SIG-M5 treated with dmso at 0.1 percent for 504 hours (cell line): ENCODE measurements around the gene PABPN1.

Experiments used
- DNase-seq: peaks from one replicate; lab custom pipeline; 2025; ENCODE audit not compliant: unreplicated experiment; lab: John Stamatoyannopoulos, UW

The PABPN1 gene

GRCh38 chr14:23357261-23357660 is 36.0 kb downstream of the PABPN1 start:
- no peak for DNase-seq

- no peak for DNase-seq
Measured at GRCh38 chr14:23358042-23358441, 36.8 kb downstream of the PABPN1 start.

- DNase-seq, result no peak
Measured at GRCh38 chr14:23358553-23359166, 37.4 kb downstream of the PABPN1 start.

GRCh38 chr14:23359167-23359626 is 37.9 kb downstream of the PABPN1 start:
- no peak for DNase-seq

- DNase-seq, result no peak
Measured at GRCh38 chr14:23359722-23360447, 38.6 kb downstream of the PABPN1 start.

- DNase-seq, result no peak
Measured at GRCh38 chr14:23360496-23360895, 39.2 kb downstream of the PABPN1 start.

- no peak for DNase-seq
Measured at GRCh38 chr14:23361320-23361719, 40.1 kb downstream of the PABPN1 start.

- DNase-seq, result no peak
Measured at GRCh38 chr14:23361763-23362162, 40.5 kb downstream of the PABPN1 start.

- no peak for DNase-seq
Measured at GRCh38 chr14:23362200-23362599, 40.9 kb downstream of the PABPN1 start.

GRCh38 chr14:23364164-23365035 is 43.1 kb downstream of the PABPN1 start:
- no peak for DNase-seq

- no peak for DNase-seq
Measured at GRCh38 chr14:23365036-23365731, 43.9 kb downstream of the PABPN1 start, which contains the start of gene EFS. EFS (minus strand) TSS chr14:23365172; CDS start chr14:23365025, 147 bp downstream.

GRCh38 chr14:23365732-23366425 is 44.6 kb downstream of the PABPN1 start:
- DNase-seq, result no peak

- DNase-seq, result no peak
Measured at GRCh38 chr14:23366426-23366921, 45.2 kb downstream of the PABPN1 start.

- no peak for DNase-seq
Measured at GRCh38 chr14:23370221-23370620, 49.0 kb downstream of the PABPN1 start.

- no peak for DNase-seq
Measured at GRCh38 chr14:23371865-23372264, 50.6 kb downstream of the PABPN1 start.

- no peak for DNase-seq
Measured at GRCh38 chr14:23372509-23372908, 51.3 kb downstream of the PABPN1 start, which contains the start of gene IL25. IL25 (plus strand) TSS chr14:23372809.

GRCh38 chr14:23373041-23373440 is 51.8 kb downstream of the PABPN1 start:
- DNase-seq, result no peak
